ENCODE measurements around the gene NINL. TPM values are rescaled to one million over a fixed set of nuclear protein-coding genes. Genes with fewer than 3 reads are reported as not detected.

The NINL gene
- polyA plus RNA-seq, 1 donor (not counting 4 experiments of a cell fraction or from before 2014, with no cell fraction given), result 0.79 TPM

GRCh38 chr20:25508083-25508770 lies 77.1 kb downstream of the NINL start:
- no peaks in the 10 kb centered on the region for H3K27me3 ChIP-seq (ENCODE audit: control insufficient read depth, extremely low read depth, insufficient read depth, low read length)
- no peak for TF ChIP-seq EZH2 (IDR thresholded peaks at IDR 0.05; ENCODE audit: low read length)
- TF ChIP-seq, protein P1, sequence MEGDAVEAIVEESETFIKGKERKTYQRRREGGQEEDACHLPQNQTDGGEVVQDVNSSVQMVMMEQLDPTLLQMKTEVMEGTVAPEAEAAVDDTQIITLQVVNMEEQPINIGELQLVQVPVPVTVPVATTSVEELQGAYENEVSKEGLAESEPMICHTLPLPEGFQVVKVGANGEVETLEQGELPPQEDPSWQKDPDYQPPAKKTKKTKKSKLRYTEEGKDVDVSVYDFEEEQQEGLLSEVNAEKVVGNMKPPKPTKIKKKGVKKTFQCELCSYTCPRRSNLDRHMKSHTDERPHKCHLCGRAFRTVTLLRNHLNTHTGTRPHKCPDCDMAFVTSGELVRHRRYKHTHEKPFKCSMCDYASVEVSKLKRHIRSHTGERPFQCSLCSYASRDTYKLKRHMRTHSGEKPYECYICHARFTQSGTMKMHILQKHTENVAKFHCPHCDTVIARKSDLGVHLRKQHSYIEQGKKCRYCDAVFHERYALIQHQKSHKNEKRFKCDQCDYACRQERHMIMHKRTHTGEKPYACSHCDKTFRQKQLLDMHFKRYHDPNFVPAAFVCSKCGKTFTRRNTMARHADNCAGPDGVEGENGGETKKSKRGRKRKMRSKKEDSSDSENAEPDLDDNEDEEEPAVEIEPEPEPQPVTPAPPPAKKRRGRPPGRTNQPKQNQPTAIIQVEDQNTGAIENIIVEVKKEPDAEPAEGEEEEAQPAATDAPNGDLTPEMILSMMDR (optimal IDR thresholded peaks at IDR 0.05 in 1 of 3, IDR thresholded peaks at IDR 0.05 in 1 of 3, conservative IDR thresholded peaks at IDR 0.05 in 1 of 3; ENCODE audit: extremely low read depth in 1 of 3, insufficient read depth in 2 of 3, low read length in 3 of 3), result no peak
- no peak overlapping the region for H3K4me2 ChIP-seq (ENCODE audit: control insufficient read depth, extremely low read depth, insufficient read depth, low read depth, low read length)
- DNase-seq (ENCODE audit: low read depth, low spot score) (no peak), FAIRE-seq (no peak)
- no peaks in the 10 kb centered on the region for H3K9me3 ChIP-seq (ENCODE audit: control insufficient read depth, low read depth, low read length)
- H3K9me1 ChIP-seq (ENCODE audit: control insufficient read depth, extremely low read depth, insufficient read depth, low read length), result no peaks in the 10 kb centered on the region
- no peak overlapping the region for H3K4me3 ChIP-seq (ENCODE audit: control insufficient read depth in 2 of 3, extremely low read depth in 1 of 3, insufficient read depth in 2 of 3, low read depth in 1 of 3, low read length in 3 of 3)
- H3K79me2 ChIP-seq (ENCODE audit: control insufficient read depth, insufficient read depth, low read length), result no peaks in the 10 kb centered on the region
- no peaks in the 10 kb centered on the region for H4K20me1 ChIP-seq (ENCODE audit: control insufficient read depth, extremely low read depth, insufficient read depth, low read length)
- H3K4me1 ChIP-seq (ENCODE audit: control insufficient read depth, extremely low read depth, insufficient read depth, low read length), result no peaks in the 10 kb centered on the region
- H3K27ac ChIP-seq (ENCODE audit: control insufficient read depth, insufficient read depth, low read length), result no peak overlapping the region
- no peak overlapping the region for H3K9ac ChIP-seq (ENCODE audit: control insufficient read depth, extremely low read depth, insufficient read depth, low read length)
- H2AFZ ChIP-seq (ENCODE audit: control insufficient read depth, low read length), result no peak overlapping the region
- dilution Hi-C loops (cut with MboI; ENCODE audit: extremely low pct_ligation_motif_present, low sequenced_read_pairs), result no loop called here
- H3K36me3 ChIP-seq (ENCODE audit: control insufficient read depth in 2 of 2, extremely low read depth in 1 of 2, insufficient read depth in 2 of 2, low read length in 2 of 2), result no peaks in the 10 kb centered on the region

GRCh38 chr20:25507385-25508082 lies 77.8 kb downstream of the NINL start:
- H3K4me2 ChIP-seq (ENCODE audit: control insufficient read depth, extremely low read depth, insufficient read depth, low read depth, low read length), result no peak overlapping the region

More at GRCh38 chr20:25507385-25508082, 77.8 kb downstream of the NINL start:
- H3K9me3 ChIP-seq (ENCODE audit: control insufficient read depth, low read depth, low read length), result no peaks in the 10 kb centered on the region
- DNase-seq (ENCODE audit: low read depth, low spot score) (no peak), FAIRE-seq (no peak)
- no peaks in the 10 kb centered on the region for H3K9me1 ChIP-seq (ENCODE audit: control insufficient read depth, extremely low read depth, insufficient read depth, low read length)
- no peaks in the 10 kb centered on the region for H4K20me1 ChIP-seq (ENCODE audit: control insufficient read depth, extremely low read depth, insufficient read depth, low read length)
- no peak overlapping the region for H3K9ac ChIP-seq (ENCODE audit: control insufficient read depth, extremely low read depth, insufficient read depth, low read length)
- no peak for TF ChIP-seq EZH2 (IDR thresholded peaks at IDR 0.05; ENCODE audit: low read length)
- TF ChIP-seq, protein P1 (optimal IDR thresholded peaks at IDR 0.05 in 1 of 3, IDR thresholded peaks at IDR 0.05 in 1 of 3, conservative IDR thresholded peaks at IDR 0.05 in 1 of 3; ENCODE audit: extremely low read depth in 1 of 3, insufficient read depth in 2 of 3, low read length in 3 of 3), result no peak
- no peaks in the 10 kb centered on the region for H3K4me1 ChIP-seq (ENCODE audit: control insufficient read depth, extremely low read depth, insufficient read depth, low read length)
- peaks cover 2% of the 10 kb centered on the region for H3K27me3 ChIP-seq (ENCODE audit: control insufficient read depth, extremely low read depth, insufficient read depth, low read length)
- H3K4me3 ChIP-seq (ENCODE audit: control insufficient read depth in 2 of 3, extremely low read depth in 1 of 3, insufficient read depth in 2 of 3, low read depth in 1 of 3, low read length in 3 of 3), result no peak overlapping the region
- dilution Hi-C loops (cut with MboI; ENCODE audit: extremely low pct_ligation_motif_present, low sequenced_read_pairs), result no loop called here
- H3K79me2 ChIP-seq (ENCODE audit: control insufficient read depth, insufficient read depth, low read length), result no peaks in the 10 kb centered on the region
- no peak overlapping the region for H3K27ac ChIP-seq (ENCODE audit: control insufficient read depth, insufficient read depth, low read length)
- no peak overlapping the region for H2AFZ ChIP-seq (ENCODE audit: control insufficient read depth, low read length)
- H3K36me3 ChIP-seq (ENCODE audit: control insufficient read depth in 2 of 2, extremely low read depth in 1 of 2, insufficient read depth in 2 of 2, low read length in 2 of 2), result no peaks in the 10 kb centered on the region
